ENCODE measurements around the gene SLC35B2. TPM values are rescaled to one million over a fixed set of nuclear protein-coding genes. Genes with fewer than 3 reads are reported as not detected.

The SLC35B2 gene
- total and polyA plus RNA-seq, 10 of the 15 experiments (the other 5 are each of a cell fraction or from before 2014, with no cell fraction given): 11.3 to 45.4 (median 33.8) TPM

GRCh38 chr6:44286285-44286565 is 28.9 kb upstream of the SLC35B2 start:
- no peak for FAIRE-seq
- no peak for ATAC-seq
- ChIA-PET CTCF (interaction anchor here (4.2 kb wide), 1 partner anchor 18 kb away, joined by 22 read pairs; no protein-coding TSS in a partner anchor), SMC1A (ENCODE audit: uncharacterized antibody, unreplicated experiment) (no interaction called here), POLR2A (no interaction called here), RAD21 (ENCODE audit: unreplicated experiment) (no interaction called here)
- Histone ChIP-seq H3K79me2 (ENCODE audit: control insufficient read depth, insufficient read depth, low read length) (no peaks in the 10 kb centered on the region), H3K9ac (ENCODE audit: control insufficient read depth, insufficient read depth, low read length) (no peak overlapping the region), H4K20me1 (ENCODE audit: control insufficient read depth, insufficient read depth) (no peaks in the 10 kb centered on the region), H3K4me2 (ENCODE audit: control insufficient read depth, insufficient read depth) (no peak overlapping the region), H3K9me3 (replicated peaks; ENCODE audit: control insufficient read depth, insufficient read depth, low read length) (no peaks in the 10 kb centered on the region), H3K4me1 (ENCODE audit: control insufficient read depth, insufficient read depth, low read length) (no peaks in the 10 kb centered on the region), H3K4me3 (no peak overlapping the region), H2AFZ (ENCODE audit: control insufficient read depth, low read depth, low read length) (no peak overlapping the region), H3K27ac (ENCODE audit: control insufficient read depth, insufficient read depth) (no peak overlapping the region), H3K27me3 (replicated peaks in 1 of 2; ENCODE audit: control insufficient read depth in 2 of 2, insufficient read depth in 2 of 2, low read length in 1 of 2) (peaks cover 0 to 3% of the 10 kb centered on the region in 2 experiments; a peak in 2 of 4 replicates), H3K36me3 (ENCODE audit: control insufficient read depth in 2 of 2, insufficient read depth in 2 of 2, low read length in 1 of 2) (no peaks in the 10 kb centered on the region)
- in situ Hi-C loops (cut with MboI) (no loop called here), intact Hi-C loops (cut with micrococcal nuclease; ENCODE audit: unreplicated experiment) (no loop called here)
- BruUV-seq (replicated peaks): no TSS peak
- WGBS (ENCODE audit: insufficient coverage, insufficient replicate concordance, low lambda C conversion rate, missing lambda C conversion rate): 73% methylated on average over 12 of the region's 12 CpGs
- no peak for DNase-seq (ENCODE audit: low read depth, low spot score)
- no peak for TF ChIP-seq TCF3 (IDR thresholded peaks at IDR 0.05; ENCODE audit: borderline replicate concordance, insufficient read depth, low read depth, low read length)
- TF ChIP-seq HSF1 (IDR thresholded peaks at IDR 0.05; ENCODE audit: low read depth, low read length): no peak
- TF ChIP-seq ZNF207 (IDR thresholded peaks at IDR 0.05; ENCODE audit: borderline replicate concordance): no peak
- no peak for TF ChIP-seq RELB (IDR thresholded peaks at IDR 0.05; ENCODE audit: low read depth)
- no peak for TF ChIP-seq EGR1 (IDR thresholded peaks at IDR 0.05; ENCODE audit: borderline replicate concordance in 1 of 2, low read depth in 2 of 2, low read length in 2 of 2)
- no peak for TF ChIP-seq GATAD2B (conservative IDR thresholded peaks at IDR 0.05; ENCODE audit: low read depth)
- TF ChIP-seq SKIL (IDR thresholded peaks at IDR 0.05; ENCODE audit: low read depth, poor library complexity, severe bottlenecking): no peak
- TF ChIP-seq IRF5 (IDR thresholded peaks at IDR 0.05; ENCODE audit: borderline replicate concordance): no peak
- no peak for TF ChIP-seq RCOR1 (conservative IDR thresholded peaks at IDR 0.05; ENCODE audit: low read depth, low read length)
- no peak for TF ChIP-seq SMAD1 (IDR thresholded peaks at IDR 0.05; ENCODE audit: low read depth, partially characterized antibody)
- no peak for TF ChIP-seq HDAC6 (IDR thresholded peaks at IDR 0.05; ENCODE audit: unreplicated experiment)
- no peak for TF ChIP-seq E2F4 (IDR thresholded peaks at IDR 0.05; ENCODE audit: low read depth, low read length)
- TF ChIP-seq FOS (IDR thresholded peaks at IDR 0.05; ENCODE audit: borderline replicate concordance, extremely low read depth, insufficient read length): no peak
- no peak for TF ChIP-seq IRF3 (IDR thresholded peaks at IDR 0.05)

All from GM12878 (cell line).